ENCODE data around the gene ABLIM1. TPM values are rescaled to one million over a fixed set of nuclear protein-coding genes. Genes with fewer than 3 reads are reported as not detected.

The ABLIM1 gene
- total RNA-seq, 1 experiment from 2014 or later, result 79.3 TPM

DNA sequence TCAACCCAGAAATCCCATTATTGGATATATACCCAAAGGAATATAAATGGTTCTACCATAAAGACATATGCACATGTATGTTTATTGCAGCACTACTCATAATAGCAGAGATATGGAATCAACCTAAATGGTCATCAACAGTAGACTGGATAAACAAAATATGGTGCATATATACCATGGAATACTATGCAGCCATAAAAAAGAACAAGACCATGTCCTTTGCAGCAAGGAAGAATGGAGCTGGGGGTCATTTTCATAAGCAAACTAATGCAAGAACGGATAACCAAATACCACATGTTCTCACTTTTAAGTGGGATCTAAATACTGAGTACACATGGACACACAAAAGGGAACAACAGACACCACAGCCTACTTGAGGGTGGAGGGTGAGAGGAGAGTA, 251.6 kb downstream of the ABLIM1 start:
- peaks cover 10% of the 10 kb centered on the region for H3K4me1 Mint-ChIP-seq (ENCODE audit: low read depth, unreplicated experiment)
- POLR2A ChIA-PET, result no interaction called here
- BruUV-seq (replicated peaks), result no TSS peak
- H3K27ac Mint-ChIP-seq (ENCODE audit: unreplicated experiment), result no peak overlapping the region
- no peaks in the 10 kb centered on the region for H3K9me3 Mint-ChIP-seq (ENCODE audit: unreplicated experiment)
- H3K27me3 Mint-ChIP-seq (ENCODE audit: insufficient read depth, unreplicated experiment), result peaks cover 10% of the 10 kb centered on the region
- intact Hi-C loops (cut with micrococcal nuclease; ENCODE audit: unreplicated experiment), result no loop called here
- H3K4me3 Mint-ChIP-seq (ENCODE audit: unreplicated experiment), result no peak overlapping the region
- TF ChIP-seq, protein P1, sequence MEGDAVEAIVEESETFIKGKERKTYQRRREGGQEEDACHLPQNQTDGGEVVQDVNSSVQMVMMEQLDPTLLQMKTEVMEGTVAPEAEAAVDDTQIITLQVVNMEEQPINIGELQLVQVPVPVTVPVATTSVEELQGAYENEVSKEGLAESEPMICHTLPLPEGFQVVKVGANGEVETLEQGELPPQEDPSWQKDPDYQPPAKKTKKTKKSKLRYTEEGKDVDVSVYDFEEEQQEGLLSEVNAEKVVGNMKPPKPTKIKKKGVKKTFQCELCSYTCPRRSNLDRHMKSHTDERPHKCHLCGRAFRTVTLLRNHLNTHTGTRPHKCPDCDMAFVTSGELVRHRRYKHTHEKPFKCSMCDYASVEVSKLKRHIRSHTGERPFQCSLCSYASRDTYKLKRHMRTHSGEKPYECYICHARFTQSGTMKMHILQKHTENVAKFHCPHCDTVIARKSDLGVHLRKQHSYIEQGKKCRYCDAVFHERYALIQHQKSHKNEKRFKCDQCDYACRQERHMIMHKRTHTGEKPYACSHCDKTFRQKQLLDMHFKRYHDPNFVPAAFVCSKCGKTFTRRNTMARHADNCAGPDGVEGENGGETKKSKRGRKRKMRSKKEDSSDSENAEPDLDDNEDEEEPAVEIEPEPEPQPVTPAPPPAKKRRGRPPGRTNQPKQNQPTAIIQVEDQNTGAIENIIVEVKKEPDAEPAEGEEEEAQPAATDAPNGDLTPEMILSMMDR (IDR thresholded peaks at IDR 0.05; ENCODE audit: insufficient read depth in 1 of 2, low read depth in 1 of 2, low read length in 1 of 2, severe bottlenecking in 1 of 2, unreplicated experiment in 1 of 2), result no peak
- DNase-seq, result no peak
- no peaks in the 10 kb centered on the region for H3K36me3 ChIP-seq (ENCODE audit: control insufficient read depth, insufficient read depth, low read length)
- CTCF ChIA-PET, result interaction anchor here (4.1 kb wide), 1 partner anchor 102 kb away, joined by 47 read pairs; no protein-coding TSS in a partner anchor
- H3K9me3 ChIP-seq, result no peaks in the 10 kb centered on the region
- peaks cover 3% of the 10 kb centered on the region for H3K27me3 ChIP-seq (replicated peaks; ENCODE audit: control insufficient read depth, insufficient read depth, low read length)
- H3K36me3 Mint-ChIP-seq (ENCODE audit: insufficient read depth, unreplicated experiment), result no peaks in the 10 kb centered on the region
- H3K4me3 ChIP-seq (ENCODE audit: low read depth, low read length), result no peak overlapping the region
- H3K4me1 ChIP-seq, result peaks cover 13% of the 10 kb centered on the region; the same call in 1 of the 2 replicates

DNA sequence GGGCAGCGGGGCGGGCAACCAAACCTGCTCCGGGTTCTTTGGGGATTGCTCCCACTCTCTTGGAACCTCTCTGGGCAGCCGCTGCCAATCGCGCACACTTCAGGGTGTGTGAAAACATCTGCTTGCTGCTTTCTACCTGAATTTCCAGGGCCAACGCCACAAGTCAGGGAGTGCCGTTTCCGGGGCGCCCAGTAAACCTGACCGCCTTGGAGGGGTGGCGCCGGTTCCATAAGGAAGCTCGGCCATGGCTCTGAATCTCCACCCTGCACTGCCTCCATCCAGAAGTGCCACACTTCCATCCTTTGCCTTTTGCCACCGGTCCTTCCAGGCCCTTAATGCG, 253.1 kb downstream of the ABLIM1 start:
- Histone ChIP-seq H3K9me3 (no peaks in the 10 kb centered on the region), H3K4me3 (ENCODE audit: low read depth, low read length) (peak overlapping the region; percentile 64; the same call in 1 of the 2 replicates), H3K4me1 (peaks cover 13% of the 10 kb centered on the region; the same call in 1 of the 2 replicates), H3K36me3 (ENCODE audit: control insufficient read depth, insufficient read depth, low read length) (no peaks in the 10 kb centered on the region), H3K27me3 (replicated peaks; ENCODE audit: control insufficient read depth, insufficient read depth, low read length) (peaks cover 3% of the 10 kb centered on the region)
- H3K27me3 Mint-ChIP-seq (ENCODE audit: insufficient read depth, unreplicated experiment), result peaks cover 10% of the 10 kb centered on the region
- H3K4me3 Mint-ChIP-seq (ENCODE audit: unreplicated experiment), result peak overlapping the region; percentile 74
- no peaks in the 10 kb centered on the region for H3K36me3 Mint-ChIP-seq (ENCODE audit: insufficient read depth, unreplicated experiment)
- no peak overlapping the region for H3K27ac Mint-ChIP-seq (ENCODE audit: unreplicated experiment)
- TF ChIP-seq, protein P1 (IDR thresholded peaks at IDR 0.05; ENCODE audit: insufficient read depth in 1 of 2, low read depth in 1 of 2, low read length in 1 of 2, severe bottlenecking in 1 of 2, unreplicated experiment in 1 of 2), result no peak
- no peak for DNase-seq
- ChIA-PET POLR2A (interaction anchor here (0.6 kb wide), 1 partner anchor 528 kb away, joined by 5 read pairs; no protein-coding TSS in a partner anchor), CTCF (interaction anchor here (4.1 kb wide), 1 partner anchor 101 kb away, joined by 47 read pairs; no protein-coding TSS in a partner anchor)
- peaks cover 10% of the 10 kb centered on the region for H3K4me1 Mint-ChIP-seq (ENCODE audit: low read depth, unreplicated experiment)
- intact Hi-C loops (cut with micrococcal nuclease; ENCODE audit: unreplicated experiment), result no loop called here
- H3K9me3 Mint-ChIP-seq (ENCODE audit: unreplicated experiment), result no peaks in the 10 kb centered on the region
- BruUV-seq (replicated peaks), result no TSS peak

DNA sequence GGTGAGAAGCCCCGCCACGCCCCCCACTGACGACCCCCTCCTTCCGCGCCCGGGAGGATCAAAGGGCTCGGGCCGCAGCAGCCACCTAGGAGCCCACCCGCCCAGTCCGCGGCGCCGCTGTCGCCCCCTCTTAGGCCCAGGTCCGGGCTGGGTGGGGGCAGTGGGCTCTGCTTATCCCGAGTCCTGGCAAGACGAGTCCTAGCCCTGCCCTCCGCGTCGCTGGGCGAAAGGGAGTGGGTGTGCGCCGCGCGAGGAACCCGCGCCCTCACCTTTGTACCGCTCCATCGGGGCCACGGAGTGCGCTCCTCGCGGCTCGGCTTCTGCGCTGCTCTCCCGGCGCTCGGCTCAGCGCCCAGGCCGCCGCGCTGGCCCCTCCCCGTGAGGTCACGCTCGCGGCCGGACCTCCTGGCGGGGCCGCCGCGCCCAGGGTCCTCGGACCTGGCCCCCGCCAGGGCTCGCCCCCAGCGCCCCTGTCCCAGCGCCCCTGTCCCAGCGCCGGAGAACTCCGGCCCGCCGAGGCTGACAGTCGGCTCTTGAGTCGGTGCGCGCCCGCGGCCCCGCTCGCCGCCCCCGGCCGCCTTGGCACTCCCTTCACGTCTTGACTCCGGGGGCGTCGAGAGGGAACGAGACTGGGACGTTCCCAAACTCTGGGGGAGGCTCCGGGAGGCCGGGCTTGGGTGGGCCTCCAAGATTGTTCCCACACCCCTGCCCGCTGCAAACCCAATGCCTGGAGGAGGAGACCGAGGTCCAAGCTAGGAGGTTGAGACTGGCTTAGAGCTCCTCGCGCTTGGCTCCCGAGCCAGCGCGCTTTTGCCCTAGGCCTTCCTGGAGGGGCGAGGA, 253.7 kb downstream of the ABLIM1 start, which contains the start of gene AFAP1L2:
AFAP1L2 (minus strand) TSS at position 332 of the 840 bp plus-strand sequence; CDS start at position 285, 47 bp downstream.
- Histone ChIP-seq H3K9me3 (no peaks in the 10 kb centered on the region), H3K4me1 (peaks cover 13% of the 10 kb centered on the region; the same call in 1 of the 2 replicates), H3K27me3 (replicated peaks; ENCODE audit: control insufficient read depth, insufficient read depth, low read length) (peaks cover 3% of the 10 kb centered on the region), H3K36me3 (ENCODE audit: control insufficient read depth, insufficient read depth, low read length) (no peaks in the 10 kb centered on the region), H3K4me3 (ENCODE audit: low read depth, low read length) (peak within 1 kb of the TSS; percentile 64)
- DNase-seq, result peak in 1 of 2 experiments; percentile 51
- H3K4me1 Mint-ChIP-seq (ENCODE audit: low read depth, unreplicated experiment), result peaks cover 10% of the 10 kb centered on the region
- H3K36me3 Mint-ChIP-seq (ENCODE audit: insufficient read depth, unreplicated experiment), result no peaks in the 10 kb centered on the region
- no TSS peak for BruUV-seq (replicated peaks)
- TF ChIP-seq, protein P1 (IDR thresholded peaks at IDR 0.05; ENCODE audit: insufficient read depth in 1 of 2, low read depth in 1 of 2, low read length in 1 of 2, severe bottlenecking in 1 of 2, unreplicated experiment in 1 of 2), result no peak
- intact Hi-C loops (cut with micrococcal nuclease; ENCODE audit: unreplicated experiment), result no loop called here
- H3K4me3 Mint-ChIP-seq (ENCODE audit: unreplicated experiment), result peak within 1 kb of the TSS; percentile 74
- peaks cover 10% of the 10 kb centered on the region for H3K27me3 Mint-ChIP-seq (ENCODE audit: insufficient read depth, unreplicated experiment)
- ChIA-PET CTCF (interaction anchor here (1.1 to 4.1 kb wide), 2 partner anchors 37 to 100 kb away, joined by 3 to 47 read pairs; no protein-coding TSS in a partner anchor), POLR2A (interaction anchor here (0.6 to 0.9 kb wide), 2 partner anchors 100 to 527 kb away, joined by 3 to 5 read pairs; no protein-coding TSS in a partner anchor)
- no peak within 1 kb of the TSS for H3K27ac Mint-ChIP-seq (ENCODE audit: unreplicated experiment)
- no peaks in the 10 kb centered on the region for H3K9me3 Mint-ChIP-seq (ENCODE audit: unreplicated experiment)
